ENCODE measurements around the gene DONSON.

The DONSON gene

GRCh38 chr21:33566514-33566913, 22.0 kb downstream of the DONSON start:
- FAIRE-seq (no peak), DNase-seq (ENCODE audit: low spot score) (no peak)

GRCh38 chr21:33562389-33562788, 26.1 kb downstream of the DONSON start:
- DNase-seq (ENCODE audit: low spot score) (no peak), FAIRE-seq (no peak)

GRCh38 chr21:33561373-33561772, 27.1 kb downstream of the DONSON start:
- FAIRE-seq, result no peak

GRCh38 chr21:33560965-33561364, 27.5 kb downstream of the DONSON start:
- DNase-seq (ENCODE audit: low spot score), result no peak
- FAIRE-seq, result no peak

More at GRCh38 chr21:33561373-33561772, 27.1 kb downstream of the DONSON start:
- DNase-seq (ENCODE audit: low spot score), result no peak

- no peak for DNase-seq (ENCODE audit: low spot score)
- FAIRE-seq, result no peak
These were observed 28.7 kb downstream of the DONSON start for GRCh38 chr21:33559813-33560212.

GRCh38 chr21:33558777-33559421, 29.6 kb downstream of the DONSON start:
- FAIRE-seq, result no peak
- DNase-seq (ENCODE audit: low spot score), result no peak

GRCh38 chr21:33557447-33557846, 31.0 kb downstream of the DONSON start:
- DNase-seq (ENCODE audit: low spot score) (no peak), FAIRE-seq (no peak)

GRCh38 chr21:33554982-33555344, 33.5 kb downstream of the DONSON start:
- no peak for FAIRE-seq

GRCh38 chr21:33554236-33554981, 34.1 kb downstream of the DONSON start:
- no peak for FAIRE-seq
- DNase-seq (ENCODE audit: low spot score), result no peak

More at GRCh38 chr21:33554982-33555344, 33.5 kb downstream of the DONSON start:
- no peak for DNase-seq (ENCODE audit: low spot score)

GRCh38 chr21:33552999-33553598, 35.4 kb downstream of the DONSON start:
- FAIRE-seq (no peak), DNase-seq (ENCODE audit: low spot score) (no peak)

- FAIRE-seq (no peak), DNase-seq (ENCODE audit: low spot score) (no peak)
These were observed 36.1 kb downstream of the DONSON start for GRCh38 chr21:33552093-33552998.

GRCh38 chr21:33551664-33552063, 36.8 kb downstream of the DONSON start:
- FAIRE-seq (no peak), DNase-seq (ENCODE audit: low spot score) (no peak)

- FAIRE-seq, result no peak
- DNase-seq (ENCODE audit: low spot score), result no peak
These were observed 37.5 kb downstream of the DONSON start for GRCh38 chr21:33550772-33551660.

- no peak for DNase-seq (ENCODE audit: low spot score)
- no peak for FAIRE-seq
These were observed 38.4 kb downstream of the DONSON start for GRCh38 chr21:33549848-33550771.

GRCh38 chr21:33546086-33546485, 42.4 kb downstream of the DONSON start:
- FAIRE-seq, result no peak
- no peak for DNase-seq (ENCODE audit: low spot score)

GRCh38 chr21:33544451-33545195, 43.9 kb downstream of the DONSON start:
- DNase-seq (ENCODE audit: low spot score), result no peak
- no peak for FAIRE-seq

GRCh38 chr21:33543505-33544129, 44.9 kb downstream of the DONSON start:
- DNase-seq (ENCODE audit: low spot score) (no peak), FAIRE-seq (no peak)
